Right lobe of liver (tissue), 6 donors: ENCODE measurements around the gene ZFAND6. TPM values are rescaled to one million over a fixed set of nuclear protein-coding genes. Genes with fewer than 3 reads are reported as not detected.

Experiments
- ATAC-seq, 4 donors: fragments of 200-7000 bp; cut with Tn5 transposase; one replicate each; pipeline ENCODE4 v1.9.1; 2020; ENCODE audit warnings: mild to moderate bottlenecking in 4 of 4, moderate library complexity in 4 of 4
- DNase-seq, 3 donors: peaks; one replicate each; pipeline ENCODE4 v3.0.0-alpha.2; 2020
- H3K27ac ChIP-seq, 3 donors: fragments of 200-600 bp; one replicate each; pipeline ENCODE4 v1.8.0; 2022
- H3K27me3 ChIP-seq, 2 donors: fragments of 200-600 bp; one replicate each; pipeline ENCODE4 v1.8.0; 2022
- H3K36me3 ChIP-seq, 4 donors: fragments of 200-600 bp; sonication (generic) in 1 of 4; one replicate each; pipeline versions ENCODE4 v1.5.1 to v1.8.0; 2017 to 2022; ENCODE audit warnings: control low read depth in 1 of 4
- H3K4me1 ChIP-seq, 4 donors: fragments of 200-600 bp; sonication (generic) in 1 of 4; one replicate each; pipeline versions ENCODE4 v1.5.1 to v1.8.0; 2017 to 2022; ENCODE audit warnings: control low read depth in 1 of 4
- H3K4me3 ChIP-seq, 3 donors: fragments of 200-600 bp; one replicate each; pipeline ENCODE4 v1.8.0; 2022
- H3K9me3 ChIP-seq, 4 donors: fragments of 200-600 bp; sonication (generic) in 1 of 4; one replicate each; pipeline versions ENCODE4 v1.5.1 to v1.8.0; 2017 to 2022; ENCODE audit warnings: control low read depth in 1 of 4
- POLR2A ChIP-seq: fragments of 450-650 bp; IDR thresholded peaks from one replicate; pipeline ENCODE4 v1.6.1; 2017; ENCODE audit warnings: antibody characterized with exemption, mild to moderate bottlenecking
- WGBS: methylation state at CpG from one replicate; pipeline ENCODE4 v1.1.6; 2018; ENCODE audit warnings: low coverage, low lambda C conversion rate; ENCODE audit not compliant: insufficient coverage; ENCODE audit errors: missing lambda C conversion rate; 5-methylcytosine and 5-hydroxymethylcytosine counted together
- intact Hi-C, 2 donors: fragments of 100-400 bp; cut with DNase I; formaldehyde crosslinking; loops; one replicate each; pipeline versions ENCODE4 v1.11.2 to v1.14.1; 2022
- total RNA-seq, 6 experiments: library from RNA; depleted of rRNA in 2 of 6; stranded (reverse); fragments of >200 nt in 2 of 6; fragmentation: NEBNext Ultra II Directional in 3 of 6; extraction: Animal tissue kit (Norgen Biotek cat#: 25700) in 3 of 6; gene quantifications; one replicate each; pipeline versions ENCODE4 v1.1.0 to v1.2.4, GENCODE V29; 2016 to 2023
- TF ChIP-seq, protein P1 (sequence below), 4 donors: fragments of 200-600 bp in 3 of 4; fragments of 450-650 bp in 1 of 4; IDR thresholded peaks; one replicate each; pipeline versions ENCODE4 v1.5.1 to v1.8.0; 2016 to 2022; ENCODE audit warnings: antibody characterized with exemption in 4 of 4, mild to moderate bottlenecking in 2 of 4
- donor health status: DM: no; HTN: yes; CAD: no.
- donor health status: DM: no; HTN: no; CAD: no.
- donor health status: DM: no; HTN: no; CAD: no.
- donor health status: DM: no; HTN: yes; CAD: no.
- donor health status: DM: no; HTN: yes; CAD: no.

The ZFAND6 gene
- total RNA-seq, 6 experiments from 2014 or later, result 46.1 to 111 (median 48.9) TPM

DNA sequence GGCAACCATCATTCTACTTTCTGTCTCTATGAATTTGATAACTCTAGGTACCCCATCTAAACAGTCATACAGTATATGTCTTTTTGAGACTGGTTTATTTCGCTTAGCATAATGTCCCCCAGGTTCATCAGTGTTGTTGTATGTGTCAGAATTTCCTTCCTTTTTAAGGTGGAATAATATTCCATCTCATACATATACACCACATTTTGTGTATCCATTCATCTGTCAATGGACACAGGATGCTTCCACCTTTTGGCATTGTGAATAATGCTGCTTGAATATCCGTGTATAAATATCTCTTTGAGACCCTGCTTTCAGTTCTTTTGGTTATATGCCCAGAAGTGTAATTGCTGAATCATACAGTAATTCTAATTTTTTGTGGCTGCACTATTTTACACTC lies 10.4 kb upstream of the ZFAND6 start:
- Histone ChIP-seq H3K36me3 (no peaks in the 10 kb centered on the region), H3K4me1 (no peaks in the 10 kb centered on the region), H3K9me3 (no peaks in the 10 kb centered on the region), H3K4me3 (no peak overlapping the region), H3K27me3 (no peaks in the 10 kb centered on the region), H3K27ac (no peak overlapping the region)
- ATAC-seq, result no peak
- no peak for DNase-seq
- intact Hi-C loops, result no loop called here
- no peak for TF ChIP-seq POLR2A
- TF ChIP-seq, protein P1, sequence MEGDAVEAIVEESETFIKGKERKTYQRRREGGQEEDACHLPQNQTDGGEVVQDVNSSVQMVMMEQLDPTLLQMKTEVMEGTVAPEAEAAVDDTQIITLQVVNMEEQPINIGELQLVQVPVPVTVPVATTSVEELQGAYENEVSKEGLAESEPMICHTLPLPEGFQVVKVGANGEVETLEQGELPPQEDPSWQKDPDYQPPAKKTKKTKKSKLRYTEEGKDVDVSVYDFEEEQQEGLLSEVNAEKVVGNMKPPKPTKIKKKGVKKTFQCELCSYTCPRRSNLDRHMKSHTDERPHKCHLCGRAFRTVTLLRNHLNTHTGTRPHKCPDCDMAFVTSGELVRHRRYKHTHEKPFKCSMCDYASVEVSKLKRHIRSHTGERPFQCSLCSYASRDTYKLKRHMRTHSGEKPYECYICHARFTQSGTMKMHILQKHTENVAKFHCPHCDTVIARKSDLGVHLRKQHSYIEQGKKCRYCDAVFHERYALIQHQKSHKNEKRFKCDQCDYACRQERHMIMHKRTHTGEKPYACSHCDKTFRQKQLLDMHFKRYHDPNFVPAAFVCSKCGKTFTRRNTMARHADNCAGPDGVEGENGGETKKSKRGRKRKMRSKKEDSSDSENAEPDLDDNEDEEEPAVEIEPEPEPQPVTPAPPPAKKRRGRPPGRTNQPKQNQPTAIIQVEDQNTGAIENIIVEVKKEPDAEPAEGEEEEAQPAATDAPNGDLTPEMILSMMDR (IDR thresholded peaks at IDR 0.05), result no peak
- 53% methylated on average over 2 of the region's 2 CpGs for WGBS

DNA sequence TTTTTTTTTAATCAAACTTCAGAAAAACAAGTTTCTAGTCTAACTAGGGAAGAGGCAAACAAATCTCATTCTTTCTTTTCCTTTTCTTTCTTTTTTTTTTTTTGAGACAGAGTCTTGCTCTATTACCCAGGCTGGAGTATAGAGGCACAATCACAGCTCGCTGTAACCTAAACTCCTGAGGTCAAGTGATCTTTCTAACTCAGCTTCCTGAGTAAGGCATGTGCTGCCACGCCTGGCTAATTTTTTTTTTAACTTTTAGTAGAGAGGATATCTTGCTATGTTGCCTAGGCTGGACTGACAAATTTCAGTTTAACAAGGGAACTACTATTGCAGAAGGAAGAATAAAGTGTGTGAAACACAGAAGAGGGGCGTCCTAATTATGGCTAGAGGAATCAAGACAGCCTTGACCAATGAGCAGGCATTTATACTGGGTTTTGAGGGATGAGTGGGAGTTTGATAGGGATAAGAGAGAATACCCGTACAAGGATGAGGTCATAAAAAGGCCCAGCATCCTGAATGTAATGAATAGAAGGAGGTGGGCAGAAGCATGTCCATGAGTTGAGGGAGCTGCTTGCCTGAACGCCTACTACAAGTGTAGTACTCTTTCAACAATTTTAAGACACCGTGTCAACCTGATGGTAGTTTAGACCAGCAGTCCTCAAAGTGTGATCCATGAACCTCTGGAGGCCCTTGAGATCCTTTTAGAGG lies 6.7 kb upstream of the ZFAND6 start:
- no peak overlapping the region for H3K27ac ChIP-seq
- no peak overlapping the region for H3K4me3 ChIP-seq
- H3K27me3 ChIP-seq, result no peaks in the 10 kb centered on the region
- DNase-seq, result no peak
- intact Hi-C loops, result no loop called here
- WGBS, result 73% methylated on average over 5 of the region's 6 CpGs
- H3K9me3 ChIP-seq, result no peaks in the 10 kb centered on the region
- no peak for TF ChIP-seq POLR2A
- TF ChIP-seq, protein P1 (IDR thresholded peaks at IDR 0.05), result no peak
- no peak for ATAC-seq
- H3K36me3 ChIP-seq, result no peaks in the 10 kb centered on the region
- H3K4me1 ChIP-seq, result no peaks in the 10 kb centered on the region

DNA sequence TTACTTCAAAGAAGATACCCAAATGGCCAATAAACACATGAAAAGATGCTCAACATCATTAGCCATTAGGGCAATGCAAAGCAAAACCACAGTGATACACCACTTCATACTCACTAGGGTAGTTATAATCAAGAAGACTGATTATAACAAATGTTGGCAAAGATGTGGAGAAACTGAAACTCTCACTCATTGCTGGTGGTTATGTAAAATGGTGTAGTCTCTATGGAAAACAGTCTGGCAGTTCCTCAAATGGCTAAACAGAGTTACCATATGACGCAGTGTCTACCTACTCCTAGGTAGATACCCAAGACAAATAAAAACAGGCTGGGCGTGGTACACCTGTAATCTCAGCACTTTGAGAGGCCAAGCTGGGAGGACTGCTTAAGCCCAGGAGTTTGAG lies 3.5 kb upstream of the ZFAND6 start:
- H3K9me3 ChIP-seq, result no peaks in the 10 kb centered on the region
- no peaks in the 10 kb centered on the region for H3K36me3 ChIP-seq
- DNase-seq (no peak), ATAC-seq (no peak)
- no peaks in the 10 kb centered on the region for H3K27me3 ChIP-seq
- no peak overlapping the region for H3K27ac ChIP-seq
- intact Hi-C loops, result no loop called here
- H3K4me1 ChIP-seq, result peaks cover 0 to 5% (median under 1%) of the 10 kb centered on the region in 4 donors
- TF ChIP-seq, protein P1 (IDR thresholded peaks at IDR 0.05), result no peak
- no peak for TF ChIP-seq POLR2A
- H3K4me3 ChIP-seq, result no peak overlapping the region
- 83% methylated on average over 1 of the region's 2 CpGs for WGBS

DNA sequence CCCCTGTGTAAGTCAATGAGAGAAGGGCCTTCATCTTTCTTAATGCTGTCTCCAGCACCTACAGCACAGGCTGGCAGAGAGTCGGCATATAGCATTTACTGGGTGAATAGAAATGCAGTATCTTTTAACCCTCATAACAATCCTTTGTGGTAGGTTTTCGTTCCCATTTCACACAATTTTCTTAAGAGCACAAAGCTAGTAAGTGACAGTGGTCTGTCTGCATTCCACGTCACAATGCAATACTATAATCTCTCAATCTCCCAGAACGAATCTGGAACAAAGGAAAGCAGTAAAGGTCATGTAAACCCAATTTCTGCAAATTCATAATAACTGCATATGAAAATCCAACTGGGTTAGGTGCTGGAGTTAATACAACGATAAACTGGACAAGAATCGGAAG lies 1.4 kb upstream of the ZFAND6 start:
- intact Hi-C loops, result no loop called here
- 76% methylated on average over 6 of the region's 6 CpGs for WGBS
- peaks cover 0 to 20% (median 4%) of the 10 kb centered on the region in 4 donors for H3K4me1 ChIP-seq
- no peaks in the 10 kb centered on the region for H3K36me3 ChIP-seq
- H3K4me3 ChIP-seq, result no peak overlapping the region
- no peak overlapping the region for H3K27ac ChIP-seq
- ATAC-seq (no peak), DNase-seq (no peak)
- TF ChIP-seq POLR2A, result no peak
- TF ChIP-seq, protein P1 (IDR thresholded peaks at IDR 0.05), result no peak
- no peaks in the 10 kb centered on the region for H3K27me3 ChIP-seq
- H3K9me3 ChIP-seq, result no peaks in the 10 kb centered on the region
